Right ventricle myocardium superior (tissue), 1 donor: ENCODE data around the gene KLHL36. TPM values are rescaled to one million over a fixed set of nuclear protein-coding genes. Genes with fewer than 3 reads are reported as not detected.

Source experiments
- ATAC-seq: fragments of 200-7000 bp; cut with Tn5 transposase; one replicate; pipeline ENCODE4 v1.9.1; 2020; ENCODE audit warnings: mild to moderate bottlenecking; ENCODE audit not compliant: poor library complexity
- DNase-seq: peaks from one replicate; pipeline ENCODE4 v3.0.0-alpha.2; 2020
- intact Hi-C: fragments of 100-400 bp; cut with DNase I; formaldehyde crosslinking; loops from one replicate; pipeline ENCODE4 v1.11.2; 2022
- total RNA-seq: library from RNA; stranded (reverse); fragmentation: NEBNext Ultra II Directional; extraction: Animal tissue kit (Norgen Biotek cat#: 25700); gene quantifications from one replicate; pipeline ENCODE4 v1.2.1, GENCODE V29; 2021
- donor health status: DM: no; HTN: yes; CAD: no; lungs with severe emphysema.

Gene KLHL36
- total RNA-seq, 1 donor from 2014 or later = 66.1 TPM

GRCh38 chr16:84663433-84664101 is 15.3 kb downstream of the KLHL36 start:
- DNase-seq (no peak), ATAC-seq (no peak)
- intact Hi-C loops = no loop called here

GRCh38 chr16:84665359-84665758 is 17.0 kb downstream of the KLHL36 start:
- ATAC-seq = no peak
- intact Hi-C loops = no loop called here
- no peak for DNase-seq

- intact Hi-C loops = no loop called here
- DNase-seq (no peak), ATAC-seq (no peak)
These were observed 17.5 kb downstream of the KLHL36 start for GRCh38 chr16:84665843-84666242.

- ATAC-seq (no peak), DNase-seq (no peak)
- intact Hi-C loops = no loop called here
These were observed 19.4 kb downstream of the KLHL36 start for GRCh38 chr16:84667600-84668309.

- no peak for ATAC-seq
- DNase-seq = no peak
- intact Hi-C loops = loop anchor here (5.0 to 10.0 kb wide), 2 partner anchors 67 to 305 kb away; no protein-coding TSS in a partner anchor
These were observed 21.8 kb downstream of the KLHL36 start for GRCh38 chr16:84670063-84670462.

- peak; percentile 90 for DNase-seq
- peak; percentile 89 for ATAC-seq
- intact Hi-C loops = loop anchor here (5.0 to 10.0 kb wide), 2 partner anchors 65 to 302 kb away; no protein-coding TSS in a partner anchor
These were observed 24.2 kb downstream of the KLHL36 start for GRCh38 chr16:84672276-84673202.

GRCh38 chr16:84673203-84673535 is 24.9 kb downstream of the KLHL36 start:
- intact Hi-C loops = loop anchor here (5.0 to 10.0 kb wide), 2 partner anchors 64 to 302 kb away; no protein-coding TSS in a partner anchor
- DNase-seq (no peak), ATAC-seq (no peak)

GRCh38 chr16:84673561-84673960 is 25.2 kb downstream of the KLHL36 start:
- no peak for DNase-seq
- no peak for ATAC-seq
- intact Hi-C loops = loop anchor here (5.0 to 10.0 kb wide), 2 partner anchors 64 to 301 kb away; no protein-coding TSS in a partner anchor

GRCh38 chr16:84675423-84675822 is 27.1 kb downstream of the KLHL36 start:
- ATAC-seq (no peak), DNase-seq (no peak)
- intact Hi-C loops = loop anchor here (10.0 kb wide), 1 partner anchor 299 kb away; no protein-coding TSS in a partner anchor

GRCh38 chr16:84675884-84676283 is 27.6 kb downstream of the KLHL36 start:
- ATAC-seq (no peak), DNase-seq (no peak)
- intact Hi-C loops = loop anchor here (10.0 kb wide), 1 partner anchor 299 kb away; no protein-coding TSS in a partner anchor

GRCh38 chr16:84677017-84677803 is 28.9 kb downstream of the KLHL36 start:
- intact Hi-C loops = loop anchor here (10.0 kb wide), 1 partner anchor 298 kb away; no protein-coding TSS in a partner anchor
- DNase-seq (no peak), ATAC-seq (no peak)

- intact Hi-C loops = loop anchor here (10.0 kb wide), 1 partner anchor 297 kb away; no protein-coding TSS in a partner anchor
- DNase-seq (no peak), ATAC-seq (no peak)
These were observed 29.5 kb downstream of the KLHL36 start for GRCh38 chr16:84677849-84678248.

- DNase-seq (no peak), ATAC-seq (no peak)
- intact Hi-C loops = loop anchor here (10.0 kb wide), 1 partner anchor 296 kb away; no protein-coding TSS in a partner anchor
These were observed 30.2 kb downstream of the KLHL36 start for GRCh38 chr16:84678541-84678940.

GRCh38 chr16:84680165-84680842 is 32.0 kb downstream of the KLHL36 start:
- DNase-seq = no peak
- intact Hi-C loops = no loop called here
- no peak for ATAC-seq

GRCh38 chr16:84680843-84681629 is 32.7 kb downstream of the KLHL36 start:
- ATAC-seq = no peak
- intact Hi-C loops = no loop called here
- DNase-seq = no peak

- intact Hi-C loops = no loop called here
- no peak for DNase-seq
- no peak for ATAC-seq
These were observed 35.6 kb downstream of the KLHL36 start for GRCh38 chr16:84683691-84684591.
